ENCODE results near the gene KASH5.
"Not testable (repeated sequence)": the region's sequence is repeated elsewhere in the genome, so short reads cannot be mapped to it uniquely, and the experiment has no call there.

The KASH5 gene

GRCh38 chr19:49440439-49441209 is 52.6 kb downstream of the KASH5 start:
- Mint-ChIP-seq H3K4me1 (peaks cover 43% of the 10 kb centered on the region), H3K27ac (no peak overlapping the region), H3K36me3 (peaks cover 7% of the 10 kb centered on the region), H3K4me3 (peak overlapping the region; percentile 39), H3K27me3 (peaks cover 49% of the 10 kb centered on the region), H3K9me3 (no peaks in the 10 kb centered on the region)
- ATAC-seq (ENCODE audit: low read depth): no peak
- DNase-seq (ENCODE audit: low spot score in 2 of 2): no peak

GRCh38 chr19:49441210-49441959 is 53.3 kb downstream of the KASH5 start, which contains the start of gene SLC17A7:
Gene SLC17A7 (minus strand): TSS chr19:49441527. CDS start chr19:49441379, 148 bp downstream.
- ATAC-seq (ENCODE audit: low read depth) (no peak), DNase-seq (ENCODE audit: low spot score in 2 of 2) (no peak)
- Mint-ChIP-seq H3K4me3 (peak within 1 kb of the TSS; percentile 86), H3K27me3 (peaks cover 43% of the 10 kb centered on the region), H3K27ac (peak within 1 kb of the TSS; percentile 56), H3K36me3 (peaks cover 7% of the 10 kb centered on the region), H3K9me3 (no peaks in the 10 kb centered on the region), H3K4me1 (peaks cover 38% of the 10 kb centered on the region)

- no peak for ATAC-seq (ENCODE audit: low read depth)
- H3K36me3 Mint-ChIP-seq: peaks cover 7% of the 10 kb centered on the region
- no peaks in the 10 kb centered on the region for H3K9me3 Mint-ChIP-seq
- peaks cover 35% of the 10 kb centered on the region for H3K4me1 Mint-ChIP-seq
- peak overlapping the region; percentile 86 for H3K4me3 Mint-ChIP-seq
- H3K27ac Mint-ChIP-seq: peak overlapping the region; percentile 56
- DNase-seq (ENCODE audit: low spot score in 2 of 2): no peak
- peaks cover 41% of the 10 kb centered on the region for H3K27me3 Mint-ChIP-seq
Observed at GRCh38 chr19:49441960-49442350, 53.9 kb downstream of the KASH5 start.

GRCh38 chr19:49442354-49442753 is 54.3 kb downstream of the KASH5 start:
- Mint-ChIP-seq H3K4me1 (peaks cover 34% of the 10 kb centered on the region), H3K9me3 (no peaks in the 10 kb centered on the region), H3K36me3 (peaks cover 7% of the 10 kb centered on the region), H3K27ac (peak overlapping the region; percentile 56), H3K27me3 (peaks cover 38% of the 10 kb centered on the region), H3K4me3 (peak overlapping the region; percentile 86)
- ATAC-seq (ENCODE audit: low read depth): no peak
- no peak for DNase-seq (ENCODE audit: low spot score in 2 of 2)

GRCh38 chr19:49442771-49443365 is 54.8 kb downstream of the KASH5 start:
- Mint-ChIP-seq H3K9me3 (no peaks in the 10 kb centered on the region), H3K36me3 (peaks cover 7% of the 10 kb centered on the region), H3K27ac (peak overlapping the region; percentile 92), H3K4me1 (peaks cover 30% of the 10 kb centered on the region), H3K4me3 (peak overlapping the region; percentile 86), H3K27me3 (peaks cover 33% of the 10 kb centered on the region)
- DNase-seq (ENCODE audit: low spot score in 2 of 2) (no peak), ATAC-seq (ENCODE audit: low read depth) (peak; percentile 23)

- Mint-ChIP-seq H3K9me3 (no peaks in the 10 kb centered on the region), H3K36me3 (peaks cover 11% of the 10 kb centered on the region), H3K27ac (peak overlapping the region; percentile 92), H3K4me3 (peak overlapping the region; percentile 86), H3K27me3 (peaks cover 27% of the 10 kb centered on the region), H3K4me1 (peaks cover 31% of the 10 kb centered on the region)
- ATAC-seq (ENCODE audit: low read depth) (peak; percentile 85), DNase-seq (ENCODE audit: low spot score in 2 of 2) (peak; percentile 94 to 96)
Observed at GRCh38 chr19:49443366-49444099, 55.5 kb downstream of the KASH5 start.

GRCh38 chr19:49444100-49444700 is 56.2 kb downstream of the KASH5 start:
- DNase-seq (ENCODE audit: low spot score in 2 of 2); H3K9me3 Mint-ChIP-seq; ATAC-seq (ENCODE audit: low read depth): not testable (repeated sequence)
- peaks cover 36% of the 10 kb centered on the region for H3K4me1 Mint-ChIP-seq
- H3K27ac Mint-ChIP-seq: peak overlapping the region; percentile 92
- H3K27me3 Mint-ChIP-seq: peaks cover 23% of the 10 kb centered on the region
- H3K4me3 Mint-ChIP-seq: peak overlapping the region; percentile 86
- peaks cover 13% of the 10 kb centered on the region for H3K36me3 Mint-ChIP-seq

- peaks cover 19% of the 10 kb centered on the region for H3K36me3 Mint-ChIP-seq
- H3K27ac Mint-ChIP-seq: peak overlapping the region; percentile 31
Observed at GRCh38 chr19:49445997-49446396, 57.9 kb downstream of the KASH5 start.

GRCh38 chr19:49447485-49448431 is 59.7 kb downstream of the KASH5 start:
- no peak for DNase-seq (ENCODE audit: low spot score in 2 of 2)
- Mint-ChIP-seq H3K36me3 (peaks cover 15% of the 10 kb centered on the region), H3K4me3 (no peak overlapping the region), H3K27me3 (peaks cover under 1% of the 10 kb centered on the region), H3K9me3 (no peaks in the 10 kb centered on the region), H3K4me1 (peaks cover 30% of the 10 kb centered on the region), H3K27ac (no peak overlapping the region)
- ATAC-seq (ENCODE audit: low read depth): no peak

More at GRCh38 chr19:49445997-49446396, 57.9 kb downstream of the KASH5 start:
- DNase-seq (ENCODE audit: low spot score in 2 of 2) (no peak), ATAC-seq (ENCODE audit: low read depth) (no peak)
- Mint-ChIP-seq H3K4me1 (peaks cover 39% of the 10 kb centered on the region), H3K9me3 (no peaks in the 10 kb centered on the region), H3K4me3 (no peak overlapping the region), H3K27me3 (peaks cover 13% of the 10 kb centered on the region)

- peaks cover 32% of the 10 kb centered on the region for H3K4me1 Mint-ChIP-seq
- H3K36me3 Mint-ChIP-seq: peaks cover 15% of the 10 kb centered on the region
- DNase-seq (ENCODE audit: low spot score in 2 of 2) (no peak), ATAC-seq (ENCODE audit: low read depth) (no peak)
- H3K9me3 Mint-ChIP-seq: peaks cover 1% of the 10 kb centered on the region
- no peaks in the 10 kb centered on the region for H3K27me3 Mint-ChIP-seq
- H3K27ac Mint-ChIP-seq: no peak overlapping the region
- H3K4me3 Mint-ChIP-seq: peak overlapping the region; percentile 6
Observed at GRCh38 chr19:49448432-49448786, 60.4 kb downstream of the KASH5 start.

GRCh38 chr19:49450405-49450804 is 62.4 kb downstream of the KASH5 start:
- H3K27ac Mint-ChIP-seq: peak overlapping the region; percentile 98
- H3K4me3 Mint-ChIP-seq: peak overlapping the region; percentile 95
- no peak for ATAC-seq (ENCODE audit: low read depth)
- no peak for DNase-seq (ENCODE audit: low spot score in 2 of 2)
- H3K27me3 Mint-ChIP-seq: no peaks in the 10 kb centered on the region
- H3K4me1 Mint-ChIP-seq: peaks cover 29% of the 10 kb centered on the region
- H3K9me3 Mint-ChIP-seq: peaks cover 1% of the 10 kb centered on the region
- H3K36me3 Mint-ChIP-seq: peaks cover 15% of the 10 kb centered on the region

- DNase-seq (ENCODE audit: low spot score in 2 of 2) (peak; percentile 78 to 91), ATAC-seq (ENCODE audit: low read depth) (peak; percentile 66)
- peak within 1 kb of the TSS; percentile 99 for H3K27ac Mint-ChIP-seq
- H3K4me1 Mint-ChIP-seq: peaks cover 29% of the 10 kb centered on the region
- H3K36me3 Mint-ChIP-seq: peaks cover 20% of the 10 kb centered on the region
- no peaks in the 10 kb centered on the region for H3K27me3 Mint-ChIP-seq
- H3K4me3 Mint-ChIP-seq: peak within 1 kb of the TSS; percentile 98
- H3K9me3 Mint-ChIP-seq: peaks cover 1% of the 10 kb centered on the region
Observed at GRCh38 chr19:49451430-49452181, 63.6 kb downstream of the KASH5 start, which contains the start of gene PIH1D1. Gene PIH1D1 (minus strand): TSS chr19:49451814. CDS start chr19:49451574, 240 bp downstream.

Data from memory B cell (primary cell).